A549 (cell line): ENCODE measurements around the gene LRTM2. TPM values are rescaled to one million over a fixed set of nuclear protein-coding genes. Genes with fewer than 3 reads are reported as not detected.

ENCODE experiments used
- ATAC-seq, 2 experiments: fragments of 200-7000 bp in 1 of 2; fragments of >200 bp in 1 of 2; cut with Nextera tagmentation in 1 of 2; cut with Tn5 transposase in 1 of 2; 3 replicates each; pipeline versions ENCODE4 v1.8.0 to v1.9.1; 2018 to 2020; ENCODE audit warnings: mild to moderate bottlenecking in 1 of 2, moderate library complexity in 1 of 2
- CTCF ChIA-PET: fragments of 300-600 bp; sonication (Branson Sonifier 250); formaldehyde crosslinking; extraction: SDS; loops from one replicate; lab custom pipeline; 2021; ENCODE audit warnings: antibody characterized with exemption, inconsistent platforms; lab: Yijun Ruan, JAX
- POLR2A ChIA-PET: fragments of 350-600 bp; formaldehyde crosslinking; extraction: SDS; loops from one replicate; lab custom pipeline; 2021; ENCODE audit warnings: antibody characterized with exemption, inconsistent platforms; lab: Yijun Ruan, JAX
- DNase-seq, 2 experiments: peaks; one replicate each; pipeline versions ENCODE4 v3.0.0 to v3.0.0-alpha.2; 2011 to 2016; ENCODE audit warnings: low read depth in 1 of 2, low spot score in 1 of 2
- FAIRE-seq: peaks from 2 replicates; lab custom pipeline; 2011; peaks lifted over from hg19 to GRCh38; lab: Jason Lieb, UNC
- H3K27ac ChIP-seq, 2 experiments: fragments of >200 bp; sonication (Bioruptor Twin); formaldehyde crosslinking; 3 replicates each; pipeline ENCODE4 v1.5.1; 2016 to 2017
- H3K4me1 ChIP-seq: fragments of >200 bp; sonication (Bioruptor Twin); formaldehyde crosslinking; 3 replicates; pipeline ENCODE4 v1.6.1; 2016
- H3K4me2 ChIP-seq: fragments of >200 bp; sonication (Bioruptor Twin); formaldehyde crosslinking; 3 replicates; pipeline ENCODE4 v1.6.1; 2016
- H3K4me3 ChIP-seq: fragments of >200 bp; sonication (Bioruptor Twin); formaldehyde crosslinking; 3 replicates; pipeline ENCODE4 v1.5.1; 2016
- H3K9me3 ChIP-seq: fragments of >200 bp; sonication (Bioruptor Twin); formaldehyde crosslinking; 3 replicates; pipeline ENCODE4 v1.6.1; 2016
- BCL3 ChIP-seq: fragments of >200 bp; sonication (Bioruptor Twin); formaldehyde crosslinking; IDR thresholded peaks from 3 replicates; pipeline ENCODE4 v1.6.1; 2016
- CEBPB ChIP-seq, 2 experiments: fragments of >200 bp in 1 of 2; sonication (Bioruptor Twin) in 1 of 2; formaldehyde crosslinking in 1 of 2; IDR thresholded peaks; 2 replicates each; pipeline ENCODE4 v1.6.1; 2012 to 2016
- CTCF ChIP-seq: fragments of >200 bp; sonication (Bioruptor Twin); formaldehyde crosslinking; IDR thresholded peaks from 3 replicates; pipeline ENCODE4 v1.5.1; 2016
- HOXA7 ChIP-seq: fragments of 250-450 bp; sonication (Bioruptor Pico); IDR thresholded peaks from 2 replicates; pipeline ENCODE4 v1.5.0; 2020; ENCODE audit warnings: mild to moderate bottlenecking, moderate library complexity
- JUN ChIP-seq, 2 experiments: fragments of >200 bp; sonication (Bioruptor Twin); formaldehyde crosslinking; IDR thresholded peaks; 2 replicates in 1 of 2; 3 replicates in 1 of 2; pipeline ENCODE4 v1.6.1; 2016 to 2017
- KDM1A ChIP-seq: fragments of 200-600 bp; sonication (generic); IDR thresholded peaks from 2 replicates; pipeline ENCODE4 v1.6.1; 2016; ENCODE audit warnings: low read depth, mild to moderate bottlenecking
- MAFK ChIP-seq: fragments of 450-650 bp; IDR thresholded peaks from 2 replicates; pipeline ENCODE4 v1.6.1; 2014; ENCODE audit not compliant: partially characterized antibody
- MAX ChIP-seq: IDR thresholded peaks from 2 replicates; pipeline ENCODE4 v1.6.1; 2012
- NR3C1 ChIP-seq: fragments of >200 bp; sonication (Bioruptor Twin); formaldehyde crosslinking; IDR thresholded peaks from 3 replicates; pipeline ENCODE4 v1.6.1; 2017
- RAD21 ChIP-seq, 2 experiments: fragments of >200 bp in 1 of 2; sonication (Bioruptor Twin) in 1 of 2; formaldehyde crosslinking in 1 of 2; IDR thresholded peaks in 1 of 2; conservative IDR thresholded peaks in 1 of 2; 2 replicates in 1 of 2; 3 replicates in 1 of 2; pipeline ENCODE4 v1.6.1; 2012 to 2018; ENCODE audit warnings: inconsistent platforms in 1 of 2
- RCOR1 ChIP-seq: fragments of 150-350 bp; IDR thresholded peaks from 2 replicates; pipeline ENCODE4 v1.6.1; 2014; ENCODE audit warnings: antibody characterized with exemption, low read length, low read depth
- REST ChIP-seq: fragments of 200-600 bp; sonication (generic); IDR thresholded peaks from 2 replicates; pipeline ENCODE4 v1.6.1; 2016; ENCODE audit warnings: antibody characterized with exemption, mild to moderate bottlenecking, moderate library complexity
- WGBS: methylation state at CpG from one replicate; pipeline ENCODE4 v1.1.6; 2017; ENCODE audit errors: missing lambda C conversion rate; 5-methylcytosine and 5-hydroxymethylcytosine counted together
- polyA plus RNA-seq, 4 experiments: library from polyadenylated mRNA; depleted of rRNA in 3 of 4; stranded (reverse); fragments of >200 nt; fragmentation: RNase III in 1 of 4; extraction: RNeasy Plus Mini Kit Qiagen cat#74134 plus additional on column Dnase treatment in 1 of 4; gene quantifications; 2 replicates in 3 of 4; 3 replicates in 1 of 4; pipeline ENCODE4 v1.2.3, GENCODE V29; 2011 to 2017

Gene LRTM2
- polyA plus RNA-seq, 2 of the 4 experiments (the other 2 are of a cell fraction) = not detected

- 75% methylated on average over 10 of the region's 10 CpGs for WGBS
- ATAC-seq = no peak
- no peak for DNase-seq
- POLR2A ChIA-PET = no interaction called here
- no peaks in the 10 kb centered on the region for H3K4me1 ChIP-seq
- TF ChIP-seq MAX (no peak), BCL3 (no peak), KDM1A (no peak)
- TF ChIP-seq, all 56 proteins: peak for 0
- H3K4me2 ChIP-seq = no peak overlapping the region
- CTCF ChIA-PET = interaction anchor here (0.7 to 1.9 kb wide), 3 partner anchors 9 to 69 kb away, joined by 3 to 7 read pairs (median 3); no protein-coding TSS in a partner anchor
- no peak for FAIRE-seq
- no peaks in the 10 kb centered on the region for H3K9me3 ChIP-seq
- no peak overlapping the region for H3K27ac ChIP-seq
- no peak overlapping the region for H3K4me3 ChIP-seq
Observed at GRCh38 chr12:1879633-1880032, 59.3 kb downstream of the LRTM2 start.

- FAIRE-seq = no peak
- no peak for DNase-seq
Observed at GRCh38 chr12:1880153-1880845, 59.9 kb downstream of the LRTM2 start.

GRCh38 chr12:1880876-1881275 lies 60.5 kb downstream of the LRTM2 start:
- CTCF ChIA-PET = no interaction called here
- WGBS = 81% methylated on average over 7 of the region's 7 CpGs
- no peak for TF ChIP-seq REST
- no peak for TF ChIP-seq KDM1A
- TF ChIP-seq RCOR1 = no peak
- Histone ChIP-seq H3K9me3 (no peaks in the 10 kb centered on the region), H3K4me1 (no peaks in the 10 kb centered on the region), H3K27ac (no peak overlapping the region), H3K4me2 (no peak overlapping the region), H3K4me3 (no peak overlapping the region)
- POLR2A ChIA-PET = no interaction called here
- DNase-seq = no peak
- ATAC-seq = no peak
- FAIRE-seq = no peak

More at GRCh38 chr12:1880153-1880845, 59.9 kb downstream of the LRTM2 start:
- H3K4me3 ChIP-seq = no peak overlapping the region
- no peak for ATAC-seq
- no peaks in the 10 kb centered on the region for H3K9me3 ChIP-seq
- CTCF ChIA-PET = interaction anchor here (0.7 to 1.9 kb wide), 2 partner anchors 60 to 69 kb away, joined by 3 to 7 read pairs; no protein-coding TSS in a partner anchor
- H3K4me1 ChIP-seq = no peaks in the 10 kb centered on the region
- WGBS = 63% methylated on average over 18 of the region's 18 CpGs
- POLR2A ChIA-PET = no interaction called here
- H3K4me2 ChIP-seq = no peak overlapping the region
- H3K27ac ChIP-seq = no peak overlapping the region
- TF ChIP-seq JUN (IDR thresholded peaks at IDR 0.05) (no peak), CTCF (no peak), RAD21 (conservative IDR thresholded peaks at IDR 0.05 in 1 of 2, IDR thresholded peaks at IDR 0.05 in 1 of 2) (no peak), CEBPB (IDR thresholded peaks at IDR 0.05) (no peak), MAFK (peak; percentile 8), NR3C1 (no peak), HOXA7 (no peak)
